ENCODE results near the gene DIAPH3. TPM values are rescaled to one million over a fixed set of nuclear protein-coding genes. Genes with fewer than 3 reads are reported as not detected.

Gene DIAPH3
- polyA plus RNA-seq, 1 donor from 2014 or later, result 0.37 TPM

DNA sequence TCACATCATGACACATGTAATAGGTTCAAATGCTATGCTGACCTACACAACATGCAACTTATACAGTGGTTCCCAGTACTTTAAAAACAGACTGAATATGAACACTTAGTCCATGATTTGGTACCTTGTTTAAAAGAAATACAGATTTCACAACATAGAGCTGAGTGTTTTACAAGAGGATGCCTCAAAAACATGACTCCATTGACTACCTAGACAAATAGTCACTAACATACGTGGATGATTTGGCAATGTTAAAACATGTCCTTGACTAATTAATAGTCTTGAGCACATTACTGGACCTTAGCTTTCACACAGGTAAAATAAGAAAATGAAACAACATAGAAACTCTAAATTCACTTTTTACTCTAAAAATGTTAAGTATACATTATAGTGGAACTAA is 300.1 kb downstream of the DIAPH3 start:
- Histone ChIP-seq H3K27ac (ENCODE audit: low read length) (no peak overlapping the region), H2AFZ (ENCODE audit: low read depth, low read length) (no peak overlapping the region), H3F3A (ENCODE audit: insufficient read depth, low read length, poor library complexity, severe bottlenecking) (no peaks in the 10 kb centered on the region), H3K9me3 (ENCODE audit: low read length) (no peaks in the 10 kb centered on the region), H3K4me2 (ENCODE audit: low read length) (no peak overlapping the region), H3K36me3 (ENCODE audit: insufficient read depth, low read length) (no peaks in the 10 kb centered on the region), H3K9me2 (ENCODE audit: insufficient read depth, low read length) (no peaks in the 10 kb centered on the region), H3K4me3 (ENCODE audit: low read length) (no peak overlapping the region), H3K9ac (ENCODE audit: low read length) (no peak overlapping the region), H4K20me1 (ENCODE audit: insufficient read depth) (no peaks in the 10 kb centered on the region), H3K27me3 (ENCODE audit: insufficient read depth, low read depth, low read length) (no peaks in the 10 kb centered on the region), H3K79me2 (replicated peaks; ENCODE audit: insufficient read depth, low read length) (no peaks in the 10 kb centered on the region)
- TF ChIP-seq CTCF (IDR thresholded peaks at IDR 0.05; ENCODE audit: poor library complexity, severe bottlenecking) (no peak), TAF1 (IDR thresholded peaks at IDR 0.05; ENCODE audit: low read depth) (no peak), EP300 (conservative IDR thresholded peaks at IDR 0.05; ENCODE audit: poor library complexity, severe bottlenecking) (no peak), EZH2 (IDR thresholded peaks at IDR 0.05; ENCODE audit: borderline replicate concordance, insufficient read depth, low read length, poor library complexity, severe bottlenecking) (no peak), POLR2AphosphoS5 (IDR thresholded peaks at IDR 0.05) (no peak), SMC3 (conservative IDR thresholded peaks at IDR 0.05; ENCODE audit: poor library complexity) (no peak), MXI1 (conservative IDR thresholded peaks at IDR 0.05; ENCODE audit: poor library complexity, severe bottlenecking) (no peak), RAD21 (conservative IDR thresholded peaks at IDR 0.05) (no peak)
- TF ChIP-seq, protein P1, sequence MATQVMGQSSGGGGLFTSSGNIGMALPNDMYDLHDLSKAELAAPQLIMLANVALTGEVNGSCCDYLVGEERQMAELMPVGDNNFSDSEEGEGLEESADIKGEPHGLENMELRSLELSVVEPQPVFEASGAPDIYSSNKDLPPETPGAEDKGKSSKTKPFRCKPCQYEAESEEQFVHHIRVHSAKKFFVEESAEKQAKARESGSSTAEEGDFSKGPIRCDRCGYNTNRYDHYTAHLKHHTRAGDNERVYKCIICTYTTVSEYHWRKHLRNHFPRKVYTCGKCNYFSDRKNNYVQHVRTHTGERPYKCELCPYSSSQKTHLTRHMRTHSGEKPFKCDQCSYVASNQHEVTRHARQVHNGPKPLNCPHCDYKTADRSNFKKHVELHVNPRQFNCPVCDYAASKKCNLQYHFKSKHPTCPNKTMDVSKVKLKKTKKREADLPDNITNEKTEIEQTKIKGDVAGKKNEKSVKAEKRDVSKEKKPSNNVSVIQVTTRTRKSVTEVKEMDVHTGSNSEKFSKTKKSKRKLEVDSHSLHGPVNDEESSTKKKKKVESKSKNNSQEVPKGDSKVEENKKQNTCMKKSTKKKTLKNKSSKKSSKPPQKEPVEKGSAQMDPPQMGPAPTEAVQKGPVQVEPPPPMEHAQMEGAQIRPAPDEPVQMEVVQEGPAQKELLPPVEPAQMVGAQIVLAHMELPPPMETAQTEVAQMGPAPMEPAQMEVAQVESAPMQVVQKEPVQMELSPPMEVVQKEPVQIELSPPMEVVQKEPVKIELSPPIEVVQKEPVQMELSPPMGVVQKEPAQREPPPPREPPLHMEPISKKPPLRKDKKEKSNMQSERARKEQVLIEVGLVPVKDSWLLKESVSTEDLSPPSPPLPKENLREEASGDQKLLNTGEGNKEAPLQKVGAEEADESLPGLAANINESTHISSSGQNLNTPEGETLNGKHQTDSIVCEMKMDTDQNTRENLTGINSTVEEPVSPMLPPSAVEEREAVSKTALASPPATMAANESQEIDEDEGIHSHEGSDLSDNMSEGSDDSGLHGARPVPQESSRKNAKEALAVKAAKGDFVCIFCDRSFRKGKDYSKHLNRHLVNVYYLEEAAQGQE (IDR thresholded peaks at IDR 0.05; ENCODE audit: borderline replicate concordance), result no peak

DNA sequence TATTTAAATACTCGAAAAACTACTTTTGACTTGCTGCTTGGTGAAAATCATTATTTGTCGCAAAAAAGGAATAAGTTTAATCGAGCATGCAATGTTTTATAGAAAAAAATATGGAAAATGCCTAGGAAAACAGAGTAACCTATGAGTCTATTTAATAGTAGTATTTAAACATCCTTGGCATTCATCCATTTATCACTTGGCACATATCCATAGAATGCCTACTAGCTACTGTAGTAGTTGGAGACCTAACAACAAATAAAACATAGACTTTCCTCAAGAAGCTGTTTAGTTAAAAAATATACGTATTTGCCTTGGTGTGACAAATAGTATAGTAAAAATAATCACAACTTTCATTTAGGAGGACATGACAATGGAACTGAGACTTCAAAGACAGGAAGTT is 302.1 kb downstream of the DIAPH3 start:
- Histone ChIP-seq H3K4me3 (ENCODE audit: low read length) (no peak overlapping the region), H4K20me1 (ENCODE audit: insufficient read depth) (no peaks in the 10 kb centered on the region), H3K9me3 (ENCODE audit: low read length) (no peaks in the 10 kb centered on the region), H3K9me2 (ENCODE audit: insufficient read depth, low read length) (no peaks in the 10 kb centered on the region), H3K27me3 (ENCODE audit: insufficient read depth, low read depth, low read length) (no peaks in the 10 kb centered on the region), H3K9ac (ENCODE audit: low read length) (no peak overlapping the region), H3K27ac (ENCODE audit: low read length) (no peak overlapping the region), H3K4me2 (ENCODE audit: low read length) (no peak overlapping the region), H3K36me3 (ENCODE audit: insufficient read depth, low read length) (no peaks in the 10 kb centered on the region), H3F3A (ENCODE audit: insufficient read depth, low read length, poor library complexity, severe bottlenecking) (no peaks in the 10 kb centered on the region), H3K79me2 (replicated peaks; ENCODE audit: insufficient read depth, low read length) (no peaks in the 10 kb centered on the region), H2AFZ (ENCODE audit: low read depth, low read length) (no peak overlapping the region)
- TF ChIP-seq RAD21 (conservative IDR thresholded peaks at IDR 0.05) (no peak), CTCF (IDR thresholded peaks at IDR 0.05; ENCODE audit: poor library complexity, severe bottlenecking) (no peak), SMC3 (conservative IDR thresholded peaks at IDR 0.05; ENCODE audit: poor library complexity) (no peak), EZH2 (IDR thresholded peaks at IDR 0.05; ENCODE audit: borderline replicate concordance, insufficient read depth, low read length, poor library complexity, severe bottlenecking) (no peak), EP300 (conservative IDR thresholded peaks at IDR 0.05; ENCODE audit: poor library complexity, severe bottlenecking) (no peak), TAF1 (IDR thresholded peaks at IDR 0.05; ENCODE audit: low read depth) (no peak), MXI1 (conservative IDR thresholded peaks at IDR 0.05; ENCODE audit: poor library complexity, severe bottlenecking) (no peak), POLR2AphosphoS5 (IDR thresholded peaks at IDR 0.05) (no peak)
- TF ChIP-seq, protein P1 (IDR thresholded peaks at IDR 0.05; ENCODE audit: borderline replicate concordance), result no peak
